ENCODE data around the gene OSGIN1. TPM values are rescaled to one million over a fixed set of nuclear protein-coding genes. Genes with fewer than 3 reads are reported as not detected.

OSGIN1 gene
- total RNA-seq, 1 experiment from 2014 or later, result 1.7 TPM

- ATAC-seq (no peak), DNase-seq (ENCODE audit: low spot score) (no peak)
- Mint-ChIP-seq H3K27ac (no peak overlapping the region), H3K4me1 (no peaks in the 10 kb centered on the region), H3K9me3 (no peaks in the 10 kb centered on the region), H3K27me3 (ENCODE audit: low read depth) (no peaks in the 10 kb centered on the region), H3K36me3 (no peaks in the 10 kb centered on the region), H3K4me3 (no peak overlapping the region)
- CTCF ChIA-PET, result interaction anchor here (0.9 to 2.3 kb wide), 3 partner anchors 12 to 39 kb away, joined by 3 to 15 read pairs (median 3); no protein-coding TSS in a partner anchor
- no peak for TF ChIP-seq ZNF396 (CRISPR knock-in tag; IDR thresholded peaks at IDR 0.05; ENCODE audit: borderline replicate concordance)
- TF ChIP-seq STAT6 (CRISPR knock-in tag; conservative IDR thresholded peaks at IDR 0.05; ENCODE audit: low read depth), result no peak
- no peak for TF ChIP-seq ERG (CRISPR knock-in tag; IDR thresholded peaks at IDR 0.05)
- no peak for TF ChIP-seq USF1 (CRISPR knock-in tag; IDR thresholded peaks at IDR 0.05)
- no peak for TF ChIP-seq IRF1 (CRISPR knock-in tag; IDR thresholded peaks at IDR 0.05)
- no peak for TF ChIP-seq ZNF512 (CRISPR knock-in tag; IDR thresholded peaks at IDR 0.05; ENCODE audit: borderline replicate concordance)
- TF ChIP-seq SMAD3 (CRISPR knock-in tag; IDR thresholded peaks at IDR 0.05; ENCODE audit: borderline replicate concordance), result no peak
- no peak for TF ChIP-seq AFF4 (CRISPR knock-in tag; IDR thresholded peaks at IDR 0.05; ENCODE audit: borderline replicate concordance)
- TF ChIP-seq NR3C1 (CRISPR knock-in tag; conservative IDR thresholded peaks at IDR 0.05; ENCODE audit: low read depth), result no peak
- POLR2A ChIA-PET, result interaction anchor here (1.9 kb wide), 1 partner anchor 12 kb away, joined by 8 read pairs; no protein-coding TSS in a partner anchor
These were observed 48.7 kb downstream of the OSGIN1 start for GRCh38 chr16:84001726-84002125.

GRCh38 chr16:84003038-84003437 lies 50.0 kb downstream of the OSGIN1 start:
- POLR2A ChIA-PET, result no interaction called here
- no peak for ATAC-seq
- H3K27ac Mint-ChIP-seq, result no peak overlapping the region
- TF ChIP-seq ZNF396 (CRISPR knock-in tag; IDR thresholded peaks at IDR 0.05; ENCODE audit: borderline replicate concordance) (no peak), ATF3 (CRISPR knock-in tag; conservative IDR thresholded peaks at IDR 0.05) (no peak), AFF4 (CRISPR knock-in tag; IDR thresholded peaks at IDR 0.05; ENCODE audit: borderline replicate concordance) (no peak), ZNF138 (CRISPR knock-in tag; conservative IDR thresholded peaks at IDR 0.05) (no peak), ATF2 (CRISPR knock-in tag; IDR thresholded peaks at IDR 0.05; ENCODE audit: borderline replicate concordance, low read depth) (no peak)

More at GRCh38 chr16:84003038-84003437, 50.0 kb downstream of the OSGIN1 start:
- CTCF ChIA-PET, result no interaction called here
- no peaks in the 10 kb centered on the region for H3K9me3 Mint-ChIP-seq
- H3K27me3 Mint-ChIP-seq (ENCODE audit: low read depth), result no peaks in the 10 kb centered on the region; the same call in 1 of the 2 replicates
- DNase-seq (ENCODE audit: low spot score), result no peak
- H3K4me3 Mint-ChIP-seq, result no peak overlapping the region
- H3K36me3 Mint-ChIP-seq, result no peaks in the 10 kb centered on the region
- H3K4me1 Mint-ChIP-seq, result no peaks in the 10 kb centered on the region

Data from WTC11 (cell line).